ENCODE measurements around the gene PAX7. TPM values are rescaled to one million over a fixed set of nuclear protein-coding genes. Genes with fewer than 3 reads are reported as not detected.
A peak's percentile ranks its signal among the peaks of the same experiment; 100 is the strongest.

PAX7 gene
- polyA plus RNA-seq, 1 of the 3 experiments (the other 2 are of a cell fraction) = not detected

DNA sequence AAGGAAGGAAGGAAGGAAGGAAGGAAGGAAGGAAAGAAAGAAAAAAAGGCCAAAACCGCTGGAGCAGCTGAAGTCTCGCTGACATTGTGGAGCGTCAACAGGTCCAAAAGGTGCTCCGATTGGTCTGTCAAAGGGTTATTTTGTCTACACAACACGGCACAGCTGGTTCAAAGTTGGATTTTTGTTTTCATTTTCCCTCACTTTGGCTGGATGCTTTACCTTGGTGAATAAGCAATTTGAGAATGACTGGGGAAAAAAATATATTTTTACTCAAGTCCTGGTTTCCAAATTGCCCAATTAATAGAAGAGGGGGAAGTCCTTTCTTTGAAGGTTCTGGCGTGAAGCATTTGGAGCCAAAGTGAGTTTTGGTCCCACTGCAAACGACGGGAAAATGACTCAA, 19.3 kb upstream of the PAX7 start:
- no peak for DNase-seq
- Histone ChIP-seq H3K36me3 (replicated peaks in 1 of 2; ENCODE audit: control insufficient read depth in 1 of 2, insufficient read depth in 2 of 2, low read length in 1 of 2) (no peaks in the 10 kb centered on the region), H3K9ac (no peak overlapping the region), H3K9me2 (no peaks in the 10 kb centered on the region), H4K20me1 (ENCODE audit: insufficient read depth) (no peaks in the 10 kb centered on the region), H3K4me1 (ENCODE audit: control insufficient read depth in 1 of 2, insufficient read depth in 2 of 2, low read depth in 1 of 2, low read length in 1 of 2) (no peaks in the 10 kb centered on the region), H3F3A (replicated peaks; ENCODE audit: insufficient read depth) (no peaks in the 10 kb centered on the region), H3K79me2 (ENCODE audit: insufficient read depth) (no peaks in the 10 kb centered on the region), H3K27ac (ENCODE audit: low read depth in 2 of 2, low read length in 1 of 2) (no peak overlapping the region), H3K27me3 (ENCODE audit: insufficient read depth) (no peaks in the 10 kb centered on the region), H3K4me2 (no peak overlapping the region), H3K4me3 (ENCODE audit: low read depth in 2 of 2, low read length in 1 of 2) (no peak overlapping the region), H3K9me3 (no peaks in the 10 kb centered on the region), H2AFZ (ENCODE audit: low read depth) (no peak overlapping the region)
- no peak for TF ChIP-seq TEAD4 (IDR thresholded peaks at IDR 0.05; ENCODE audit: borderline replicate concordance, insufficient read depth)
- no peak for TF ChIP-seq EZH2phosphoT487 (IDR thresholded peaks at IDR 0.05; ENCODE audit: borderline replicate concordance, low read depth)
- no peak for TF ChIP-seq SIN3A (IDR thresholded peaks at IDR 0.05; ENCODE audit: borderline replicate concordance, low read depth, low read length)
- no peak for TF ChIP-seq YY1 (IDR thresholded peaks at IDR 0.05; ENCODE audit: low read depth)
- TF ChIP-seq, protein P1, sequence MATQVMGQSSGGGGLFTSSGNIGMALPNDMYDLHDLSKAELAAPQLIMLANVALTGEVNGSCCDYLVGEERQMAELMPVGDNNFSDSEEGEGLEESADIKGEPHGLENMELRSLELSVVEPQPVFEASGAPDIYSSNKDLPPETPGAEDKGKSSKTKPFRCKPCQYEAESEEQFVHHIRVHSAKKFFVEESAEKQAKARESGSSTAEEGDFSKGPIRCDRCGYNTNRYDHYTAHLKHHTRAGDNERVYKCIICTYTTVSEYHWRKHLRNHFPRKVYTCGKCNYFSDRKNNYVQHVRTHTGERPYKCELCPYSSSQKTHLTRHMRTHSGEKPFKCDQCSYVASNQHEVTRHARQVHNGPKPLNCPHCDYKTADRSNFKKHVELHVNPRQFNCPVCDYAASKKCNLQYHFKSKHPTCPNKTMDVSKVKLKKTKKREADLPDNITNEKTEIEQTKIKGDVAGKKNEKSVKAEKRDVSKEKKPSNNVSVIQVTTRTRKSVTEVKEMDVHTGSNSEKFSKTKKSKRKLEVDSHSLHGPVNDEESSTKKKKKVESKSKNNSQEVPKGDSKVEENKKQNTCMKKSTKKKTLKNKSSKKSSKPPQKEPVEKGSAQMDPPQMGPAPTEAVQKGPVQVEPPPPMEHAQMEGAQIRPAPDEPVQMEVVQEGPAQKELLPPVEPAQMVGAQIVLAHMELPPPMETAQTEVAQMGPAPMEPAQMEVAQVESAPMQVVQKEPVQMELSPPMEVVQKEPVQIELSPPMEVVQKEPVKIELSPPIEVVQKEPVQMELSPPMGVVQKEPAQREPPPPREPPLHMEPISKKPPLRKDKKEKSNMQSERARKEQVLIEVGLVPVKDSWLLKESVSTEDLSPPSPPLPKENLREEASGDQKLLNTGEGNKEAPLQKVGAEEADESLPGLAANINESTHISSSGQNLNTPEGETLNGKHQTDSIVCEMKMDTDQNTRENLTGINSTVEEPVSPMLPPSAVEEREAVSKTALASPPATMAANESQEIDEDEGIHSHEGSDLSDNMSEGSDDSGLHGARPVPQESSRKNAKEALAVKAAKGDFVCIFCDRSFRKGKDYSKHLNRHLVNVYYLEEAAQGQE (IDR thresholded peaks at IDR 0.05; ENCODE audit: low read depth, low read length) = no peak
- no peak for TF ChIP-seq FOXM1 (IDR thresholded peaks at IDR 0.05; ENCODE audit: low read depth)
- no peak for TF ChIP-seq NFIC (IDR thresholded peaks at IDR 0.05; ENCODE audit: borderline replicate concordance)
- no peak for TF ChIP-seq SMC3 (IDR thresholded peaks at IDR 0.05; ENCODE audit: low read depth, low read length)
- no peak for TF ChIP-seq TAF1 (IDR thresholded peaks at IDR 0.05; ENCODE audit: borderline replicate concordance, low read depth, low read length)
- POLR2A ChIA-PET = no interaction called here
- CTCF ChIA-PET = interaction anchor here (0.9 to 5.0 kb wide), 2 partner anchors 14 kb away, joined by 4 to 23 read pairs; no protein-coding TSS in a partner anchor
- 54% methylated on average over 8 of the region's 8 CpGs for WGBS (ENCODE audit: low lambda C conversion rate)

DNA sequence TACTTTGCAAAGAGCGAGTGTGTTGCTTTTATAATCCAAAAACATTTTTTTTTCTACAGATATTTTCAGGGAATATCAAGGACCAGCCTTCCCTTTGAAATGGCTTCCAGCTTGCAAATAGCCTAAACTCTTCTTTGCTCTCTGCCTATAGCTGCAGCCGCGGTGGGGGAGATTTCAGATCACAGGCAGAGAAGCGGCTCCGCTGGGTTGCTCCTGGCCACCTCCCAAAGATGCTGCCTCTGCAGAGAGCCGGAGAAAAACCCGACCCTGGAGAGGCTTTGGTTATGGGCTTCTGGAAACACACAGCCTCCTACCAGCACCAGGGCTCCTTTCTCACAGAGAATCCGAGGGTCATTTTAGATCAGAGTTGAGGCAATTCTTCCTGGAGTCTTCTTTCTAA, 18.6 kb upstream of the PAX7 start:
- Histone ChIP-seq H3K4me1 (ENCODE audit: control insufficient read depth in 1 of 2, insufficient read depth in 2 of 2, low read depth in 1 of 2, low read length in 1 of 2) (no peaks in the 10 kb centered on the region), H3K79me2 (ENCODE audit: insufficient read depth) (no peaks in the 10 kb centered on the region), H4K20me1 (ENCODE audit: insufficient read depth) (no peaks in the 10 kb centered on the region), H3K4me2 (no peak overlapping the region), H3K27me3 (ENCODE audit: insufficient read depth) (no peaks in the 10 kb centered on the region), H3K4me3 (ENCODE audit: low read depth in 2 of 2, low read length in 1 of 2) (no peak overlapping the region), H3K36me3 (replicated peaks in 1 of 2; ENCODE audit: control insufficient read depth in 1 of 2, insufficient read depth in 2 of 2, low read length in 1 of 2) (no peaks in the 10 kb centered on the region), H3F3A (replicated peaks; ENCODE audit: insufficient read depth) (no peaks in the 10 kb centered on the region), H3K27ac (ENCODE audit: low read depth in 2 of 2, low read length in 1 of 2) (no peak overlapping the region), H3K9ac (no peak overlapping the region), H2AFZ (ENCODE audit: low read depth) (no peak overlapping the region), H3K9me3 (no peaks in the 10 kb centered on the region), H3K9me2 (no peaks in the 10 kb centered on the region)
- POLR2A ChIA-PET = no interaction called here
- CTCF ChIA-PET = interaction anchor here (0.9 to 5.0 kb wide), 2 partner anchors 13 to 15 kb away, joined by 4 to 23 read pairs; no protein-coding TSS in a partner anchor
- 29% methylated on average over 8 of the region's 8 CpGs for WGBS (ENCODE audit: low lambda C conversion rate)
- DNase-seq = peak; percentile 30
- TF ChIP-seq GABPA (IDR thresholded peaks at IDR 0.05; ENCODE audit: low read depth) (no peak), GATA2 (CRISPR knock-in tag; IDR thresholded peaks at IDR 0.05) (no peak), FOXJ3 (CRISPR knock-in tag; IDR thresholded peaks at IDR 0.05) (no peak), TEAD4 (IDR thresholded peaks at IDR 0.05; ENCODE audit: borderline replicate concordance, insufficient read depth) (no peak), FOXM1 (IDR thresholded peaks at IDR 0.05; ENCODE audit: low read depth) (no peak), NFIC (IDR thresholded peaks at IDR 0.05; ENCODE audit: borderline replicate concordance) (no peak), MEF2A (IDR thresholded peaks at IDR 0.05; ENCODE audit: borderline replicate concordance, low read depth) (no peak), EP300 (IDR thresholded peaks at IDR 0.05; ENCODE audit: borderline replicate concordance in 1 of 2, low read depth in 1 of 2, low read length in 1 of 2) (no peak), RAD21 (IDR thresholded peaks at IDR 0.05; ENCODE audit: low read length) (no peak), SMC3 (IDR thresholded peaks at IDR 0.05; ENCODE audit: low read depth, low read length) (no peak)
- TF ChIP-seq, protein P2, sequence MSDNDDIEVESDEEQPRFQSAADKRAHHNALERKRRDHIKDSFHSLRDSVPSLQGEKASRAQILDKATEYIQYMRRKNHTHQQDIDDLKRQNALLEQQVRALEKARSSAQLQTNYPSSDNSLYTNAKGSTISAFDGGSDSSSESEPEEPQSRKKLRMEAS (IDR thresholded peaks at IDR 0.05; ENCODE audit: low read depth) = no peak
- TF ChIP-seq, protein P3, sequence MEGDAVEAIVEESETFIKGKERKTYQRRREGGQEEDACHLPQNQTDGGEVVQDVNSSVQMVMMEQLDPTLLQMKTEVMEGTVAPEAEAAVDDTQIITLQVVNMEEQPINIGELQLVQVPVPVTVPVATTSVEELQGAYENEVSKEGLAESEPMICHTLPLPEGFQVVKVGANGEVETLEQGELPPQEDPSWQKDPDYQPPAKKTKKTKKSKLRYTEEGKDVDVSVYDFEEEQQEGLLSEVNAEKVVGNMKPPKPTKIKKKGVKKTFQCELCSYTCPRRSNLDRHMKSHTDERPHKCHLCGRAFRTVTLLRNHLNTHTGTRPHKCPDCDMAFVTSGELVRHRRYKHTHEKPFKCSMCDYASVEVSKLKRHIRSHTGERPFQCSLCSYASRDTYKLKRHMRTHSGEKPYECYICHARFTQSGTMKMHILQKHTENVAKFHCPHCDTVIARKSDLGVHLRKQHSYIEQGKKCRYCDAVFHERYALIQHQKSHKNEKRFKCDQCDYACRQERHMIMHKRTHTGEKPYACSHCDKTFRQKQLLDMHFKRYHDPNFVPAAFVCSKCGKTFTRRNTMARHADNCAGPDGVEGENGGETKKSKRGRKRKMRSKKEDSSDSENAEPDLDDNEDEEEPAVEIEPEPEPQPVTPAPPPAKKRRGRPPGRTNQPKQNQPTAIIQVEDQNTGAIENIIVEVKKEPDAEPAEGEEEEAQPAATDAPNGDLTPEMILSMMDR (IDR thresholded peaks at IDR 0.05) = no peak
- TF ChIP-seq, protein P4, sequence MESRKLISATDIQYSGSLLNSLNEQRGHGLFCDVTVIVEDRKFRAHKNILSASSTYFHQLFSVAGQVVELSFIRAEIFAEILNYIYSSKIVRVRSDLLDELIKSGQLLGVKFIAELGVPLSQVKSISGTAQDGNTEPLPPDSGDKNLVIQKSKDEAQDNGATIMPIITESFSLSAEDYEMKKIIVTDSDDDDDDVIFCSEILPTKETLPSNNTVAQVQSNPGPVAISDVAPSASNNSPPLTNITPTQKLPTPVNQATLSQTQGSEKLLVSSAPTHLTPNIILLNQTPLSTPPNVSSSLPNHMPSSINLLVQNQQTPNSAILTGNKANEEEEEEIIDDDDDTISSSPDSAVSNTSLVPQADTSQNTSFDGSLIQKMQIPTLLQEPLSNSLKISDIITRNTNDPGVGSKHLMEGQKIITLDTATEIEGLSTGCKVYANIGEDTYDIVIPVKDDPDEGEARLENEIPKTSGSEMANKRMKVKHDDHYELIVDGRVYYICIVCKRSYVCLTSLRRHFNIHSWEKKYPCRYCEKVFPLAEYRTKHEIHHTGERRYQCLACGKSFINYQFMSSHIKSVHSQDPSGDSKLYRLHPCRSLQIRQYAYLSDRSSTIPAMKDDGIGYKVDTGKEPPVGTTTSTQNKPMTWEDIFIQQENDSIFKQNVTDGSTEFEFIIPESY (IDR thresholded peaks at IDR 0.05; ENCODE audit: borderline replicate concordance, low read depth) = no peak
- TF ChIP-seq, protein P5, sequence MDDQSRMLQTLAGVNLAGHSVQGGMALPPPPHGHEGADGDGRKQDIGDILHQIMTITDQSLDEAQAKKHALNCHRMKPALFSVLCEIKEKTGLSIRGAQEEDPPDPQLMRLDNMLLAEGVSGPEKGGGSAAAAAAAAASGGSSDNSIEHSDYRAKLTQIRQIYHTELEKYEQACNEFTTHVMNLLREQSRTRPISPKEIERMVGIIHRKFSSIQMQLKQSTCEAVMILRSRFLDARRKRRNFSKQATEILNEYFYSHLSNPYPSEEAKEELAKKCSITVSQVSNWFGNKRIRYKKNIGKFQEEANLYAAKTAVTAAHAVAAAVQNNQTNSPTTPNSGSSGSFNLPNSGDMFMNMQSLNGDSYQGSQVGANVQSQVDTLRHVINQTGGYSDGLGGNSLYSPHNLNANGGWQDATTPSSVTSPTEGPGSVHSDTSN (IDR thresholded peaks at IDR 0.05) = no peak

All from SK-N-SH (cell line).